Measurements from ENCODE around the gene PRLR.

PRLR gene

GRCh38 chr5:35095366-35095765 is 134.9 kb downstream of the PRLR start:
- TF ChIP-seq, protein P1, sequence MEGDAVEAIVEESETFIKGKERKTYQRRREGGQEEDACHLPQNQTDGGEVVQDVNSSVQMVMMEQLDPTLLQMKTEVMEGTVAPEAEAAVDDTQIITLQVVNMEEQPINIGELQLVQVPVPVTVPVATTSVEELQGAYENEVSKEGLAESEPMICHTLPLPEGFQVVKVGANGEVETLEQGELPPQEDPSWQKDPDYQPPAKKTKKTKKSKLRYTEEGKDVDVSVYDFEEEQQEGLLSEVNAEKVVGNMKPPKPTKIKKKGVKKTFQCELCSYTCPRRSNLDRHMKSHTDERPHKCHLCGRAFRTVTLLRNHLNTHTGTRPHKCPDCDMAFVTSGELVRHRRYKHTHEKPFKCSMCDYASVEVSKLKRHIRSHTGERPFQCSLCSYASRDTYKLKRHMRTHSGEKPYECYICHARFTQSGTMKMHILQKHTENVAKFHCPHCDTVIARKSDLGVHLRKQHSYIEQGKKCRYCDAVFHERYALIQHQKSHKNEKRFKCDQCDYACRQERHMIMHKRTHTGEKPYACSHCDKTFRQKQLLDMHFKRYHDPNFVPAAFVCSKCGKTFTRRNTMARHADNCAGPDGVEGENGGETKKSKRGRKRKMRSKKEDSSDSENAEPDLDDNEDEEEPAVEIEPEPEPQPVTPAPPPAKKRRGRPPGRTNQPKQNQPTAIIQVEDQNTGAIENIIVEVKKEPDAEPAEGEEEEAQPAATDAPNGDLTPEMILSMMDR (IDR thresholded peaks at IDR 0.05), result no peak

DNA sequence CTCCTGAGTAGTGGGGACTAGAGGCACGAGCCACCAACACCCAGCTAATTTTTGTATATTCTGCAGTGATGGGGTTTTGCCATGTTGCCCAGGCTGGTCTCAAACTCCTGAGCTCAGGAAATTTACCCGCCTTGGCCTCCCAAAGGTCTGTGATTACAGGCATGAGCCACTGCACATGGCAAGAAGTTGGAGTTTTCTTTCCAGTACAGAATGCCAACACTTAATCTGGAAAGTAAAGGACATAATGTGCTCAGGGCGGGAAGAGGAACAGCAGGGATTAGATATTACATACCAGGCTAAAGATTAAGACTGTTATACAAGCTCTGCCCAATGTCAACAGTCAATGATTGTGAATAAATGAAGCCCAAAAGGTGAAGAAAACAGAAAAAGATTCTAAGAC is 135.3 kb downstream of the PRLR start:
- TF ChIP-seq, protein P1 (IDR thresholded peaks at IDR 0.05), result no peak

DNA sequence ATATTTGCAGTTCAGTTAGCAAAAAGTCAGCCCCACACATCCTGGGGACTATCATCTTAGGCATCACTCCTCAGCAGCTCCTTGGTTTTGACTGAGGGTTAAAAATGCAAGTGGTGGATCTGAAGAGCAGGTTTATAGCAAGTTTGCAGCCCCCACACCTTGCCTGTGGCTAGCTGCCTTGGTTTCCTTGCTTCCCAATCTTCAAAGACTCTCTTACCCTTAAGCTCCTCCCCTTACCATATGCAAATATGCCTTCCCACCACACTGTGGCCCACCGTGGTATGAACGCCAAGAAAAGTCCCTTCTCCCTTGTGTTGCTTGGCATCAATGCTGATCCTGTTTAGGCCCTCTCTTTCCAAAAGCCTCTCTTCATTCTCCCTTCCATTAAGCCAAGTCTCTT is 137.6 kb downstream of the PRLR start:
- TF ChIP-seq, protein P1 (IDR thresholded peaks at IDR 0.05), result no peak

- TF ChIP-seq, protein P1 (IDR thresholded peaks at IDR 0.05), result no peak
These were observed 138.6 kb downstream of the PRLR start for GRCh38 chr5:35091704-35092103.

DNA sequence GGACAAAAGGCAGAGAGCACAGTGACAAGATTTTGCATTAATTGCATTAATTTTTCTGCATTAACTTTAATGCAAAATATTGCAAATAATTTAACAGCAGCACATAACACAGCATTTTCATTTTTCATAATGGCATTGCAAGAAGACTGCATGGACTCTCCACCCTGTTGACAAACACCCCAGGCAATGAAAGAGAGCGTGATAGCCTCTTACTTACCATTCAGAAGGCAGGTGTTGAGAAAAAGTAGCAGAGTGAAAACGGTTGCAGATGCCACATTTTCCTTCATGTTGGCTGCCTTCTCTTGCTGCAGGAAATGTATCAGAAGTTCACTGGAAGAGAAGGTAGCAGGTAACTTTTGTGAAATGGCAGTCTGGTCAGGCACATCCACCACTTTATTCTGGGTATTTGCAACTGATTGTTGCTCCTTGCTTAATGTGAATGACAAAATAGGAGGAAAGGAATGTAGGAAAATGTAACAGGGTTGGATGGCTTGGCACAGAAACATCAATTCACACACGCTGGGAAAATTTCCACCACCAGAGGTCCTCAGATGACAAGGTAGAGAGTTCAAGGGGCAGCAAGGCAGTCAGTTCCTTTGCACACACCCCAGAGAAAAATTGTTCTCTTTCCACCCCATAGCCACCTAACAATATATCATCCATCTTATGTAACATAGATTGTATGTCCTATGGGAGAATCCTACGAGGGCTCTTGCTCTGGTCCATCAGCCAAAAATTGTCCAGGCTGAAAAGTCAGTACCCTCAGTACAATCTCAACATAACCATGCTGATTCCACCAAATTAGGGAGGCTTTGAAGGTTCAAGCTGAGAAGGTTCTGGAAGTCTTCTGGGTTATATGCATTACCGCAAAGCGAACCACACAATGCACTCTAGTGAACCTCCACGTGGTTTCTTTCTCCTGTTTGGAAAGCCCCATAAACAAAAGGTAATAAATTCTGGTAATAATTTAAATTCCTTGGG is 140.7 kb downstream of the PRLR start:
- TF ChIP-seq, protein P1 (IDR thresholded peaks at IDR 0.05), result peak; percentile 89

DNA sequence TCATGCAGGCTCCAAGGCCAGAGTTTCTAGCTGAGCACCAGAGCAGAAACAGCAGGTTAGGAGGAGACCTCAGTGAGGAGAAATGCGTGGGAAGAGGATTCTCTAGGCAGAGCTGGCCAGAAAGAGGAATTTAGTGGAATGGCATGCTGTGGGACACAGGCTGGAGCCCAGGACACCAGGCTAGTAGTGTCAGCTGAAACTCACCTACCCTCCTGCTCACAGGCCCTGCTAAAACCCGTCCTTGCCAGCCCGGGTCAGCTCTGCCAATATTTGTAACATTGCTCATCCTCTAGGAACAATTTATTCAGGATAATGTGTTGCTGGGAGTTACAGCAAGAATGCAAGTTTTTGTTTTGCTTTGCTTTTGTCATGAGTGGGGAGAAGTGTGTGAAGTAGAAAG is 142.3 kb downstream of the PRLR start:
- TF ChIP-seq, protein P1 (IDR thresholded peaks at IDR 0.05), result no peak

- TF ChIP-seq, protein P1 (IDR thresholded peaks at IDR 0.05), result no peak
These were observed 147.1 kb downstream of the PRLR start for GRCh38 chr5:35083150-35083549.

All from LNCAP (cell line).